ENCODE measurements around the gene MAMLD1.

MAMLD1 gene

GRCh38 chrX:150504397-150505182 is 141.5 kb downstream of the MAMLD1 start:
- peak; percentile 27 for DNase-seq

GRCh38 chrX:150506020-150506419 is 142.9 kb downstream of the MAMLD1 start:
- DNase-seq = no peak

DNA sequence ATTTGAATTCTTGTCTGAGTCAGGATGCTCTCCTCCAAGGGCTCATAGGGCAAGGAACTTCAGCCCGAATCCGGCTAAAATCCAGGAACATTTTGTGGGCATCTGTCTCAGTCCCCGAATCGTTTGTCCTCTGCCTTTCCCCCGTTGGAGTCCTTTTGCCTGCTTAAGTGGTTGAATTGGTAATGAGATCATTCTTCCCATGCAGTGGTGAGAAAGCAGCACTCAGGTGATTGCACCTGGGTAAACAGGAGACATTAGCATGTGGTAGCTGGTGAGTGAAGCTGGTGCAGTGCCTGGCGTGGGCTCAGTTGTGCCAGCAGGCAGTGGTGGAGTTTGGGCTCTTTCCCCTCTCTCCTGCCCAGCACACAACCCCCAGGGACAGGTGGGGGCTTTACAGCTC is 143.4 kb downstream of the MAMLD1 start:
- DNase-seq = no peak

DNA sequence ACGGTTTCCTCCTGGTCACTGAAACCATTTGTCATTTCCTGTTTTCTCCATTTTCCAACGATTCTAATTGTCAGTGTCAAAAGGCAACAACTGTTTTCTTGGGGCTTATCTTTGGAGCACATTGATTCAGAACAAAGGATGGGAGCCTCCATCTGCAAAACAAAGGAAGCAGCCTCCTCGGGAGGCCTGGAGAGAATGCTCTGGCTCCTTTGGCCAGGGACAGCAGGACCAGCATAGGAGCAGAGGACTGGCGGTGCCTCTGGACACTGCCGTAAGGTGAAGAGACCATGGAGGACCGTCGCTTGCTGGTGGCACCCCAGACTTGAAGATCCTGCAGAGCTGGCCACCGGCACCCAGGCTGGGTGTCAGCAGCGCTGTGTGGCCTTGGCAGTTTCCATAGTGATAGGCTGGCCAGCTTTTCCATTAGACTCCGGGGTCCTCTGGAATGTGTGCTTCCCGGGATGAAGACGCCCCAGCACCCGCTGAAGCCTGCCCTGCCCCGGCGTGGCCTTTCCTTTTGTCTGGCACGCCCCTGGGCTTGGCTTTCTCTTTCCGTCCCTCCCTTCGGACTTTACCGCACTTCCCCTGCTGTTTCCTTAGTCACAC is 144.2 kb downstream of the MAMLD1 start:
- DNase-seq = no peak

DNA sequence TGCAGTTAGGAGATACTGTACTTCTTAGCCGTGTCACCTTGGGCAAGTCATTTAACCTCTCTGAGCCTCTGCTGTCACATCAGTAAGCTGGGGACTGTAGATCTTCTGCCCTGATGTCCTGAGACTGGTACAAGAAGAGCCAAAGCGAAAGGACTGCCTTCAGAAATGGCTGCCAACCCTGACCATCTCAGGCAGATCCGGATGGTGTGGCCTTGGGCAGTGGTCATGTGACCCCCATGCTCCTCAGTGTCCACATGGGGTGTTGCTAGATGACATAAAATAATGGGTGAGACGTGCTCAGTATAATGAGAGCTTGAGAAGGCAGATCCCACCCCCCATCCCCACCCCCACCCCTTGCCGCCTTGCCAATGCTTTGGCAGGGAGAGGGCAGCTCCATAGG is 144.9 kb downstream of the MAMLD1 start:
- DNase-seq = no peak

DNA sequence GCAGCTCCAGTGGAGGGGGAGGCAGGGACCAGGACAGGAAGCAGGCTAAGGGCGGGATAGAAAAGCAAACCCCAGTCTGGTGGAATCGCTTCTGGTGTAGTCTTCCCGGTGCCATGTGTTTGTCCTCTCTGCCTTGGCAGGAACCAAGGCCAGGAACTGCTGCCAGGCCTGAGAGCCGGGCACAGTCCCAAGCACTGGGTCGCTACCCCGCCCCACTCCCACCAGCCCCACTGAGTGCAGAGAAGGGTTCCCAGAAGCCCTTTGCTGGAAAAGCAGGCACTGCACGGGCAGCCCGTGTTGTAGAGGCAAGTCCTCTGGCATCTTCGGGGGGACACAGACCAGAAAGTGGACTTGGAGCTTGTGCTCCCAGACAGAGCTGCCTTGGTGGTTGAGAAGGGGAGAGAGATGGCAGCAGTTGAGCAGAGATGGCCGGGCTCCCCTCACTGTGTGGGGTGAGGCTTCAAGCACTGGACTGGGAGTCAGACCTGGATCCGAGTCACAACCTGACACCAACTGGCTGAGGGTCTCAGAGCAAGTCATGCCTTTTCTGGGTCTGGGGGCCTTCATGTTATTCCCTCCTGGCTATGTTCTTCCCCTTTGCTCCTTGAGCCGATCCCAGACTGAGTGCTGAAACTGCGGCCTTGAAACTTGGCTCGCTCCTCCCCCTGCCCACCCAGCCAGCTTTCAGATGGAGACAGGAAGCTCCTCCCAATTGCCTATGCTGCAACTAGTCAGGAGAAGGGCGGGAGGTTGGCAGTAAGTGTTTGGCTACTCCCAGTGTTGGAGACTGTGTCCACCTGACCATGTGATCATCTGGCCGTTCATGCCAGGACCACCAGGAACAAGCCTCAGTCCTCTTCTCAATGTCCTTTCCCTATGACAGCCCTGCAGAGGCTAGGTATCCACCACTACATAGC is 145.6 kb downstream of the MAMLD1 start:
- DNase-seq = peak; percentile 12

GRCh38 chrX:150509703-150510102 is 146.6 kb downstream of the MAMLD1 start:
- DNase-seq = no peak

- no peak for DNase-seq
Observed at GRCh38 chrX:150512461-150512901, 149.4 kb downstream of the MAMLD1 start.

- no peak for DNase-seq
Observed at GRCh38 chrX:150513544-150513943, 150.4 kb downstream of the MAMLD1 start.

- no peak for DNase-seq
Observed at GRCh38 chrX:150514462-150514861, 151.3 kb downstream of the MAMLD1 start.

DNA sequence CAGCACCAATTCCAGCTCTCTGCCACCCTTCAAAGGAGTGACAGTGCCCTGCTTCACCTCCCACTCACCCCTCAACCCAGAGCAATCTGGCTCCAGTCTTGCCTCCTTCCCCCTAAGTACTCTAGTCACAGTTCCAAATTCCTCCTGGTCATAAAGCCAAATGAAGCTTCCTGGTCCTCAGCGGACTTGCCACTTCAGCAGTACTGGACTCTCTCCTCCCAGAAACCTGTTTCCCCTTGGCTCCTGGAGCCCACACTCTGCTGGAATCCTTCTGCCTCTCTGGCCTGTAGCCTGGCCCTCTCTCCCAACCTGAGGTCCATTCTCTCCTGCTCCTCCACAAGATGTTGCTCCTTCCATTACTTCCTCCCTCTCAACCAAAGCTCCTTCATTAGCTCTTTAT is 152.7 kb downstream of the MAMLD1 start:
- DNase-seq = no peak

DNA sequence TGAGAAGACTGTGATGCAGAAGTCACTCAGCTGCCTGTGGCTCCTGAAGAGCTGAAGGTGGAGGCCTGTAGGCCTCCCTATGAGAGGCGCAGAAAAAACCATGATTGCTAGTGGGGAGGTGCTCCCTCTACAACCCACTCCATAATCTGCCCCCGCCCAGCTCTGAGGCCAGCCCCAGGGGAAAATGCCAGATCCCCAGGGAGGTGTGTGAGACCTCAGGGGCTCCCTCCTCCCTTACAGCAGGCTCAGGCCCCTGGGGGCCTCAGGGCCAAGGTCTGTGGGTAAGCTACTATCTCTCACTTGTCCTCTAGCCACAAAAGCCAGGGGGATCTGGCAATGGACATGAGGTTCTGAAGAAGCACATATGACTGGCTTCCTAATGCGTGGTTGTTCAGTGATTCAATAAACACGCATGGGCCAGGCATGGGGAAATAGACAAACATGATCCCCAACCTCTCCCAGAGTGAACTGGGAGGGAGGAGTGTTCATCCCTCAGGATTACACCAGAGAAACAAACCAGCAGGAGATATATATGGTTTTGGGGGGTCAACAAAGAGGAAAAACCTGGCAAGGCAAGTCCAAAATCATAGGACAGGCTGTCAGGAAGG is 154.3 kb downstream of the MAMLD1 start:
- peak; percentile 17 for DNase-seq

- no peak for DNase-seq
Observed at GRCh38 chrX:150522494-150522893, 159.4 kb downstream of the MAMLD1 start.

GRCh38 chrX:150525061-150525919 is 162.2 kb downstream of the MAMLD1 start:
- no peak for DNase-seq

DNA sequence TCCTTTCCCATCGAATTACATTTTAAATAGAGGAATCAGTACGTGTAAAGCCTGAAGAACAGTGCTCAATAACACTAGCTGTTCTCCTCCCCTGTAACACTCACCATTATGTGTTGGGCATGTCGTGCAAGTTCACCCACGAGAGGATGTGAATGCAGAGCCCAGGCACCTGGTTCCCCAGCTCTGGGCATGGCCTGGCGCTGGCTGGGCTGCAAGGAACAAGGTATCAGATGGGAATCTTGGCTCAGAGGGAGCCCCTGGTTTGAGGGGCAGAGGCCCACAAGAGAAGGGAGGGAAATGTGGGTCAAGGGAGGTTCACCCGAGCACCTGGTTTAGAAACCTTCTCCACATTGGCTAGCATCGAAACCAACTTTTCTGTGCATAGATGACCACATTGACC is 163.6 kb downstream of the MAMLD1 start:
- DNase-seq = no peak

DNA sequence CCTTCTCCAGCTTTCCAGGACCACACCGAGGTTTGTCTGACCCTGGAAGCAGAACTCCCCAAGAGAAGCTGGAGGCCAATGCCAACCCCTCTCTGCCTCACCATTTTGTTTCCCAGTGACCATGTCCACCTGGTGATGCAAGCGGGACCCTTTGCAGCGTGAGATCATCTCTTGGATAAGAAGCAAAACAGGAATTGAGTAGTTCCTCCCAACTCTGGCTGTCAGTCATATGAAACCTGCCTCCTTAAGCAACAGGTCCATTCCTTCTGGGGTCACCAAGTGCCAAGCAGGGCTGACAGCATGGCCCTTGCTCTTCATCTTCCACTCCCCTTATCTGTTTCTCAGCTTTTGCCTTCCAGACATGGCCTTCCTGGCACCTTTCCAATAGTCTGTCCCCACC is 164.0 kb downstream of the MAMLD1 start:
- no peak for DNase-seq

GRCh38 chrX:150529587-150529986 is 166.5 kb downstream of the MAMLD1 start:
- DNase-seq = no peak

DNA sequence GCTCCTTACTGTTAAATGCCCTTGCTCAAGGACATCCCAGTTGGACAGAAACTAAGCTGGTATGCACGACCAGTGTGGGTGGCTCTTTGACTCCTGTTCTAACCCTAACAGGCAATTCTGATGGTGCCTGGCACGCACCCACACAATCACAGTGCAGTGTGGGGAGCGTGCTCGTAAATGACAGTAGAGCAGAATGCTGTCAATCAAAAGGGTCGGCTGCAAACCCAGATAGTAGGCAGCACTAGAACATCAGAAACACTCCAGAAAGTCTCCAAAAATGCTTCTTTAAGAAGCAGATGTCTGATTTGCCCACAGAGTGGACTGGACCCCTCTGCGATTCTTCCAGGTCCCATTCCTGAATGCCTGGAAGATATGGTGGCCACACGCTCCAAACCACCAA is 167.7 kb downstream of the MAMLD1 start:
- DNase-seq = no peak

- no peak for DNase-seq
Observed at GRCh38 chrX:150531467-150531866, 168.3 kb downstream of the MAMLD1 start.

DNA sequence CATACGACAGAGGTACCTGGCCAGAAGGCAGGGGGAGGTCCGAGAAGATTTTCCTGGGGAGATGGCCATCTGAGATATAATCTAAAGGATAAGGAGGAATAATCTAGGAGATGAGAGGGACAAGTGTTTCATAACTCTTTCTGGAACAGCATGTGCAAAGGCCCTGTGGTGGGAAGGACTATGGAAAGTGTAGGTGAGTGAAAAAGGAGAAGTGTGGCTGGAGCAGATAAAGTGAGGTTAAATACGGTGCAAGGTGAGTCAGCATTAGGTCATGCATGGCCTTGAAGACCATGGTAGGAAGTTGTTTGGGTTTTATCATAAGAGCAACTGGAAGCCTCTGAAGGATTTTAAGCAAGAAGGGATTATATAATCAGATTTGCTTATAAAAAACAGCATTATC is 170.7 kb downstream of the MAMLD1 start:
- DNase-seq = no peak

GRCh38 chrX:150536455-150537116 is 173.5 kb downstream of the MAMLD1 start:
- DNase-seq = no peak

- DNase-seq = no peak
Observed at GRCh38 chrX:150537851-150538250, 174.7 kb downstream of the MAMLD1 start.

All from fibroblast of upper back skin (primary cell).